ENCODE data around the gene PTPRM. TPM values are rescaled to one million over a fixed set of nuclear protein-coding genes. Genes with fewer than 3 reads are reported as not detected.

The PTPRM gene
- polyA plus RNA-seq, 1 experiment: 81.1 TPM

DNA sequence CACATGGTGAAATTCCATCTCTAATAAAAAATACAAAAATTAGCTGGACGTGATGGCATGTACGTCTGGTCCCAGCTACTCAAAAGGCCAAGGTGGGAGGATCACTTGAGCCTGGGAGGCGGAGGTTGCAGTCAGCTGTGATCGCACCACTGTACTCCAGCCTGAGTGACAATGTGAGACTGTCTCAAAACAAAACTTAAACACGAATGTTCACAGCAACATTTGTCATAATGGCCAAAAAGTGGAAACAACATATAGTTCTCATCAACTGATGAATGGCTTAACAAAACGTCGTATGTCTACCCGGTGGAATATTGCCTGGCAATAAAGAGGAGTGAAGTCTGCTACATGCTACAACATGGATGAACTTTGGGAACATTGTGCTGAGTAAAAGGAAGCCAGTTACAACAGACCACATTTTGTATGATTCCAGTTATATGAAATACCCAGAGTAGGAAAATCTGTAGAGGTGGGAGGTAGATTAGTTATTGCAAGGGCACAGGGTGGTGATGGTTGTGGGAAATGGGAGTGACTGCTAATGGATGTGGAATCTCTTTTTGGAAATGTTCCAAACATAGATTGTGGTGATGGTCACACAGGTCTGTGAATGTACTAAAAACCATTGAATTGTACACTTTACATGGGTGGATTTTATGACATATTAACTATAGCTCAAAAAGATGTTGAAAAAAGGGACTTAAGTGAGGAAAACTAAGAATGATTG is 478.2 kb downstream of the PTPRM start:
- DNase-seq (ENCODE audit: low read depth, low spot score): no peak
- ChIA-PET CTCF (interaction anchor here (0.7 kb wide), 1 partner anchor 1429 kb away, joined by 3 read pairs; no protein-coding TSS in a partner anchor), POLR2A (no interaction called here)
- H3K27ac ChIP-seq (ENCODE audit: low read depth, low read length): no peak overlapping the region
- TF ChIP-seq, protein P1, sequence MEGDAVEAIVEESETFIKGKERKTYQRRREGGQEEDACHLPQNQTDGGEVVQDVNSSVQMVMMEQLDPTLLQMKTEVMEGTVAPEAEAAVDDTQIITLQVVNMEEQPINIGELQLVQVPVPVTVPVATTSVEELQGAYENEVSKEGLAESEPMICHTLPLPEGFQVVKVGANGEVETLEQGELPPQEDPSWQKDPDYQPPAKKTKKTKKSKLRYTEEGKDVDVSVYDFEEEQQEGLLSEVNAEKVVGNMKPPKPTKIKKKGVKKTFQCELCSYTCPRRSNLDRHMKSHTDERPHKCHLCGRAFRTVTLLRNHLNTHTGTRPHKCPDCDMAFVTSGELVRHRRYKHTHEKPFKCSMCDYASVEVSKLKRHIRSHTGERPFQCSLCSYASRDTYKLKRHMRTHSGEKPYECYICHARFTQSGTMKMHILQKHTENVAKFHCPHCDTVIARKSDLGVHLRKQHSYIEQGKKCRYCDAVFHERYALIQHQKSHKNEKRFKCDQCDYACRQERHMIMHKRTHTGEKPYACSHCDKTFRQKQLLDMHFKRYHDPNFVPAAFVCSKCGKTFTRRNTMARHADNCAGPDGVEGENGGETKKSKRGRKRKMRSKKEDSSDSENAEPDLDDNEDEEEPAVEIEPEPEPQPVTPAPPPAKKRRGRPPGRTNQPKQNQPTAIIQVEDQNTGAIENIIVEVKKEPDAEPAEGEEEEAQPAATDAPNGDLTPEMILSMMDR (IDR thresholded peaks at IDR 0.05; ENCODE audit: low read depth, low read length): no peak
- H3K4me3 ChIP-seq (ENCODE audit: low read depth, low read length): no peak overlapping the region
- H3K9me3 ChIP-seq (ENCODE audit: control insufficient read depth, insufficient read depth, low read length): no peaks in the 10 kb centered on the region
- H3K27me3 ChIP-seq (ENCODE audit: control insufficient read depth, insufficient read depth, low read length): no peaks in the 10 kb centered on the region

DNA sequence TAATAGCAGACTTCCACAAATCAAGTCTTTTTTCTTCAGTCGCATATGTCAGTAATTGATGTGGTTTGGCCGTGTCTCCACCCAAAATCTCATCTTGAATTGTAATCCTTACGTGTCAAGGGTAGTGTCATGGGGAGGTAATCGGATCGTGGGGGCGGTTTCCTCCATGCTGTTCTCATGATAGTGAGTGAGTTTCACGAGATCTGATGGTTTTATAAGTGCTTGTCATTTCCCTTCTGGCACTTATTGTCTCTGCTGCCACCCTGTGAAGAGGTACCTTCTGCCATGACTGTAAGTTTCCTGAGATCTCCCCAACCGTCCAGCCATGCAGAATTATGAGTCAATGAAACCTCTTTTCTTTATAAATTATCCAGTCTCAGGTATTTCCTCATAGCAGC is 478.8 kb downstream of the PTPRM start:
- no peak for DNase-seq (ENCODE audit: low read depth, low spot score)
- CTCF ChIA-PET: no interaction called here
- Histone ChIP-seq H3K4me3 (ENCODE audit: low read depth, low read length) (no peak overlapping the region), H3K27ac (ENCODE audit: low read depth, low read length) (no peak overlapping the region), H3K27me3 (ENCODE audit: control insufficient read depth, insufficient read depth, low read length) (no peaks in the 10 kb centered on the region), H3K9me3 (ENCODE audit: control insufficient read depth, insufficient read depth, low read length) (no peaks in the 10 kb centered on the region)
- POLR2A ChIA-PET: no interaction called here
- TF ChIP-seq, protein P1 (IDR thresholded peaks at IDR 0.05; ENCODE audit: low read depth, low read length): no peak

DNA sequence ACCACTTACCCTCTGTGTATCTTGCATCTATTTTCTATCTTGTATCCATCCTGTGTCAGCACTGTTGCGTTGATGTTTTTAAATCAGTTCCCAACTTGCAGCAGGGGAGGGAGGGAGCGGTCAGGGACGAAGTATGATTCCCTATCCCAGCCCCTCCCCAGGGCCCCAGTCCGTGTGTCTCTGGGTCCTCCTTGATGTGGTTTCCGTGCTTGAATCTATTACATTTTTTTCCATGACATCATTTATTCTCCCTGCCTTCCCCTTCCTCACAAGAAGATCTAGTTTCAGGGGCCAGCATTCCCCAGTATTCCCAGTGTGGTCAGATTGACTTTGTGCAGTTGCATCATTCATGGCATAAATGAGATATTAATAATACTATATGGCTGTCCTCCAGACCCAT is 479.3 kb downstream of the PTPRM start:
- Histone ChIP-seq H3K4me3 (ENCODE audit: low read depth, low read length) (no peak overlapping the region), H3K27me3 (ENCODE audit: control insufficient read depth, insufficient read depth, low read length) (no peaks in the 10 kb centered on the region), H3K27ac (ENCODE audit: low read depth, low read length) (no peak overlapping the region), H3K9me3 (ENCODE audit: control insufficient read depth, insufficient read depth, low read length) (no peaks in the 10 kb centered on the region)
- TF ChIP-seq, protein P1 (IDR thresholded peaks at IDR 0.05; ENCODE audit: low read depth, low read length): no peak
- DNase-seq (ENCODE audit: low read depth, low spot score): no peak
- CTCF ChIA-PET: no interaction called here
- POLR2A ChIA-PET: no interaction called here

DNA sequence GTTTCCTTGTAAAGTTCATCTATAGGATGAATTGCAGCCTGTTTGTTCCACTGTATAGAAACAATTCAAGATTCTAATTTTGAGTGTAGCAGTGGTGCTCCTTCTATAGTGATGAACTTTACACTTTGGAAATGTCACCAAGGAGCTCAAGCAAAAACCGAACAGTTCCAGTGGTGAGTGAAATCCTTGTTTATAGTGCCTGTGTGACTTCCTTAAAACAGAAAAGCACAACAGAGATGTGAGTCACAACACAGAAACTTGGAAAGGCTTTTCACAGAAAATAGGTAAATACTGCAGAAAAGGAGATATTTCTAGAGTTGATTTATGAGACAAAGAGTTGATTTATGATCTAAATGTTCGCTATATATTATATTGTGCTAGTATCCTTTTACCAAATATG is 482.0 kb downstream of the PTPRM start:
- ChIA-PET CTCF (no interaction called here), POLR2A (no interaction called here)
- TF ChIP-seq, protein P1 (IDR thresholded peaks at IDR 0.05; ENCODE audit: low read depth, low read length): no peak
- no peak overlapping the region for H3K4me3 ChIP-seq (ENCODE audit: low read depth, low read length)
- DNase-seq (ENCODE audit: low read depth, low spot score): no peak
- H3K27ac ChIP-seq (ENCODE audit: low read depth, low read length): no peak overlapping the region
- no peaks in the 10 kb centered on the region for H3K9me3 ChIP-seq (ENCODE audit: control insufficient read depth, insufficient read depth, low read length)
- no peaks in the 10 kb centered on the region for H3K27me3 ChIP-seq (ENCODE audit: control insufficient read depth, insufficient read depth, low read length)

DNA sequence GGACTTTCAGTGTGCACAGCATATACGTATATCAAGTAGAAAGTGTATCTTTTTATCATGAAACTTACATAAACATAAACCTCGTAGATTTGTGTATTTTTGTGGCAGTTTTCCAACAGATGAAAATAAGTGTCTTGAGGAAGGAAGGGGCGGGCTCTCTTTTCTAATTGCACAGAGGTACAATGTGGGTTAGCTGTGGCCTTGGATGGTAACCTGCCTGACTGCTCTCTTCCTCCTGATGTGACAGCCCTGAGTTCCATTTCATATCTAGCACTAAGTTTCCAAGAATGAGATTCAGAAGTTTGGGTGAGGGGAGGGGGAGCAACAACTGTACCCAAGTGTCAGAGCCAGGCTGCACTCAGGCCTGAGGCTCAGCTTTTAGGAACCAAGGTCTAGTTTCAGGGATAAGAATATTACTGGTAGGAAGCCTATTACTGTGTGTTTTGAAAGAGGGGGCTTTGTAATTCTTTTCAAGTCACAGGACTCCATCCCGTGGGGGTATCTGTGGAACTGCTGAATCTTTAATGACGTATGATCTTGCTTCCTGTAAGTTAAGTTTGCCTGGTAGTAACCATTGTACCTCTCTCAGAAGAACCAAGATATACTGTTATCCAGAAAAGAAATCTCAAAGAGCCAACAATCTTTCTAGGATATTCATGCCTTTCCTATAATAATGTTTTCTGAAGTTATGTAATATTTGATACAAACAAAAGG is 483.7 kb downstream of the PTPRM start:
- Histone ChIP-seq H3K9me3 (ENCODE audit: control insufficient read depth, insufficient read depth, low read length) (no peaks in the 10 kb centered on the region), H3K27me3 (ENCODE audit: control insufficient read depth, insufficient read depth, low read length) (no peaks in the 10 kb centered on the region), H3K27ac (ENCODE audit: low read depth, low read length) (no peak overlapping the region), H3K4me3 (ENCODE audit: low read depth, low read length) (no peak overlapping the region)
- TF ChIP-seq, protein P1 (IDR thresholded peaks at IDR 0.05; ENCODE audit: low read depth, low read length): no peak
- CTCF ChIA-PET: no interaction called here
- DNase-seq (ENCODE audit: low read depth, low spot score): no peak
- POLR2A ChIA-PET: no interaction called here
